ENCODE measurements around the gene FBLN2.

FBLN2 gene

GRCh38 chr3:13617097-13617738 is 68.3 kb downstream of the FBLN2 start:
- in situ Hi-C loops (cut with MboI; ENCODE audit: low sequenced_read_pairs) = no loop called here

- in situ Hi-C loops (cut with MboI; ENCODE audit: low sequenced_read_pairs) = no loop called here
Observed at GRCh38 chr3:13617981-13618380, 69.1 kb downstream of the FBLN2 start.

- in situ Hi-C loops (cut with MboI; ENCODE audit: low sequenced_read_pairs) = no loop called here
Observed at GRCh38 chr3:13618836-13619235, 69.9 kb downstream of the FBLN2 start.

- in situ Hi-C loops (cut with MboI; ENCODE audit: low sequenced_read_pairs) = no loop called here
Observed at GRCh38 chr3:13619661-13620230, 70.8 kb downstream of the FBLN2 start.

GRCh38 chr3:13620281-13620680 is 71.4 kb downstream of the FBLN2 start:
- in situ Hi-C loops (cut with MboI; ENCODE audit: low sequenced_read_pairs) = no loop called here

- in situ Hi-C loops (cut with MboI; ENCODE audit: low sequenced_read_pairs) = no loop called here
Observed at GRCh38 chr3:13620776-13621365, 71.9 kb downstream of the FBLN2 start.

- in situ Hi-C loops (cut with MboI; ENCODE audit: low sequenced_read_pairs) = no loop called here
Observed at GRCh38 chr3:13621381-13622221, 72.7 kb downstream of the FBLN2 start.

- in situ Hi-C loops (cut with MboI; ENCODE audit: low sequenced_read_pairs) = no loop called here
Observed at GRCh38 chr3:13622356-13622755, 73.4 kb downstream of the FBLN2 start.

- in situ Hi-C loops (cut with MboI; ENCODE audit: low sequenced_read_pairs) = no loop called here
Observed at GRCh38 chr3:13623101-13623654, 74.3 kb downstream of the FBLN2 start.

GRCh38 chr3:13624021-13624420 is 75.1 kb downstream of the FBLN2 start:
- in situ Hi-C loops (cut with MboI; ENCODE audit: low sequenced_read_pairs) = no loop called here

GRCh38 chr3:13624671-13625125 is 75.8 kb downstream of the FBLN2 start:
- in situ Hi-C loops (cut with MboI; ENCODE audit: low sequenced_read_pairs) = no loop called here

GRCh38 chr3:13626396-13626795 is 77.5 kb downstream of the FBLN2 start:
- in situ Hi-C loops (cut with MboI; ENCODE audit: low sequenced_read_pairs) = no loop called here

GRCh38 chr3:13626915-13627460 is 78.1 kb downstream of the FBLN2 start:
- in situ Hi-C loops (cut with MboI; ENCODE audit: low sequenced_read_pairs) = no loop called here

GRCh38 chr3:13627681-13628080 is 78.8 kb downstream of the FBLN2 start:
- in situ Hi-C loops (cut with MboI; ENCODE audit: low sequenced_read_pairs) = no loop called here

GRCh38 chr3:13628432-13628831 is 79.5 kb downstream of the FBLN2 start:
- in situ Hi-C loops (cut with MboI; ENCODE audit: low sequenced_read_pairs) = no loop called here

GRCh38 chr3:13628841-13629551 is 80.1 kb downstream of the FBLN2 start:
- in situ Hi-C loops (cut with MboI; ENCODE audit: low sequenced_read_pairs) = no loop called here

GRCh38 chr3:13629644-13630043 is 80.7 kb downstream of the FBLN2 start:
- in situ Hi-C loops (cut with MboI; ENCODE audit: low sequenced_read_pairs) = no loop called here

GRCh38 chr3:13631256-13631655 is 82.3 kb downstream of the FBLN2 start:
- in situ Hi-C loops (cut with MboI; ENCODE audit: low sequenced_read_pairs) = no loop called here

- in situ Hi-C loops (cut with MboI; ENCODE audit: low sequenced_read_pairs) = no loop called here
Observed at GRCh38 chr3:13633176-13633575, 84.3 kb downstream of the FBLN2 start.

GRCh38 chr3:13634151-13634550 is 85.2 kb downstream of the FBLN2 start:
- in situ Hi-C loops (cut with MboI; ENCODE audit: low sequenced_read_pairs) = no loop called here
